Subcutaneous abdominal adipose tissue (tissue), 5 donors: ENCODE measurements around the gene TTLL11.

ENCODE experiments used
- H3K27ac ChIP-seq: one replicate; pipeline ENCODE4 v1.7.0; 2013; ENCODE audit warnings: low read depth, mild to moderate bottlenecking, inconsistent platforms, low read length, moderate library complexity
- H3K27me3 ChIP-seq, 5 donors: one replicate each; pipeline ENCODE4 v1.7.0; 2013; ENCODE audit warnings: low read length in 5 of 5, inconsistent platforms in 1 of 5; ENCODE audit not compliant: control insufficient read depth in 5 of 5, insufficient read depth in 4 of 5
- H3K36me3 ChIP-seq, 5 donors: one replicate each; pipeline ENCODE4 v1.7.0; 2013; ENCODE audit warnings: low read length in 5 of 5; ENCODE audit not compliant: control insufficient read depth in 5 of 5, insufficient read depth in 5 of 5
- H3K4me1 ChIP-seq, 5 donors: one replicate each; pipeline ENCODE4 v1.7.0; 2013; ENCODE audit warnings: low read length in 5 of 5, mild to moderate bottlenecking in 3 of 5, moderate library complexity in 1 of 5; ENCODE audit not compliant: control insufficient read depth in 5 of 5, insufficient read depth in 5 of 5
- H3K4me3 ChIP-seq, 5 donors: one replicate each; pipeline ENCODE4 v1.7.0; 2013; ENCODE audit warnings: low read length in 5 of 5, low read depth in 1 of 5
- H3K9ac ChIP-seq, 5 donors: one replicate each; pipeline ENCODE4 v1.7.0; 2013; ENCODE audit warnings: low read length in 5 of 5, mild to moderate bottlenecking in 4 of 5, moderate library complexity in 3 of 5
- H3K9me3 ChIP-seq, 5 donors: one replicate each; pipeline ENCODE4 v1.7.0; 2013; ENCODE audit warnings: low read length in 5 of 5; ENCODE audit not compliant: control insufficient read depth in 5 of 5
- donor health status: healthy.
- donor health status: healthy.
- donor health status: healthy.
- donor health status: healthy.
- donor health status: healthy.

The TTLL11 gene

DNA sequence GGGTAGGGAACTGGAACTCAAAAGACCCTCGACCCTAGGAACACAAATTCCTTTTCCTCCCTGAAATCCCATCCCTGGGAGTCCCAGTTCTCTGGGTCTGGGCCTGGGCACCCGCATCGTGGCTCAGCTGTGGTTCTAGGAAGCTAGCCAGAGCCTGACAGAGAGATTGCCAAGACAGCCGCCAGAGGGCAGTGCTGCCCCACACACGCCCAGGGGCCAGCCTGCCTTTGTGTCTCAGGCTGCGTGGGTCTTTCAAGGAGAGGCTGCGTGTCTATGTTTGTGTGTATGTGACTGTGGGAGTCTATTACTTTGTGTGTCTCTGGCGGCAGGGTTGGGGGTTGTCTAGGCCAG lies 32.0 kb upstream of the TTLL11 start:
- no peak overlapping the region for H3K4me3 ChIP-seq
- H3K27ac ChIP-seq = no peak overlapping the region
- H3K4me1 ChIP-seq = peaks cover 0 to 35% (median 18%) of the 10 kb centered on the region in 5 donors
- no peaks in the 10 kb centered on the region for H3K36me3 ChIP-seq
- H3K9me3 ChIP-seq = no peaks in the 10 kb centered on the region
- H3K27me3 ChIP-seq = peaks cover 15 to 29% (median 25%) of the 10 kb centered on the region in 5 donors
- no peak overlapping the region for H3K9ac ChIP-seq

GRCh38 chr9:122124528-122124927 lies 31.4 kb upstream of the TTLL11 start:
- H3K4me3 ChIP-seq = no peak overlapping the region
- H3K27me3 ChIP-seq = peaks cover 15 to 29% (median 22%) of the 10 kb centered on the region in 5 donors
- H3K27ac ChIP-seq = no peak overlapping the region
- no peak overlapping the region for H3K9ac ChIP-seq
- no peaks in the 10 kb centered on the region for H3K9me3 ChIP-seq
- no peaks in the 10 kb centered on the region for H3K36me3 ChIP-seq
- peaks cover 0 to 35% (median 18%) of the 10 kb centered on the region in 5 donors for H3K4me1 ChIP-seq

GRCh38 chr9:122124048-122124447 lies 30.9 kb upstream of the TTLL11 start:
- no peak overlapping the region for H3K9ac ChIP-seq
- no peaks in the 10 kb centered on the region for H3K9me3 ChIP-seq
- H3K27me3 ChIP-seq = peaks cover 15 to 29% (median 21%) of the 10 kb centered on the region in 5 donors
- peaks cover 0 to 32% (median 18%) of the 10 kb centered on the region in 5 donors for H3K4me1 ChIP-seq
- no peaks in the 10 kb centered on the region for H3K36me3 ChIP-seq
- no peak overlapping the region for H3K27ac ChIP-seq
- no peak overlapping the region for H3K4me3 ChIP-seq

DNA sequence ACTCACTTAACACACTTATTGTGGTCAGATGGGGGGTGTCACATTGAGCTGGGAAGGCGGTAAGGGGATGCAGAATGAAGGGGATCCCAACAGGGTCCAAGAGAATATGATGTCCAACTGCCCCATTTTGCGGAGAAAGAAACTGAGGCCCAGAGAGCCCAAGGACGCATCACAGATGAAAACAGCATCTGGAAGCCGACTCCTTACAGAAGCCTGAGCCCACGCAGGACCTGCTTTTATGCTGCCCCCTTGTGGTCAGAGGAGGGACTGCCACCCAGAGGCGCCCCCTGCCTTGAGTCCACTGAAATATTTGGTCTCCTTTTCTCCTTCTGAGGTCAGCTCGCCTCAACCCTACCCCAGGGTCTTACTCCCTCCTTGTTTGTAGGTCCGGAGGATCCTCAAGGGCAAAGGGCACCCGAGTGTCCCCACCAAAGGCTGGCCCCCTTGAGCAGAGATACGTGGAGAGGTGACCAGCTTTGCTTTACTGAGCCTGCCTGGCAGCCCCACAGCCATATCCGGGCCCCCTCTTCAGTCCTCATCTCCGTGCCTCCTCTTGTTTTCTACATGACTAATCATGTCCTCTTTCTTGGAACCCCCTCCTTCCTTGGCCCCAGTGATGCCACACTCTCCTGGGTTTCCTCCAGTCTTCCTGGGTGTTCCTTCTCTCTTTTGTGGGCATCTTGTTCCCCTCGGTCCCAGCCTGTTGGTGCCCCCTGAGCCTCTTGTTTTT lies 30.0 kb upstream of the TTLL11 start:
- Histone ChIP-seq H3K4me3 (no peak overlapping the region), H3K27me3 (peaks cover 15 to 29% (median 21%) of the 10 kb centered on the region in 5 donors), H3K9ac (no peak overlapping the region), H3K9me3 (no peaks in the 10 kb centered on the region), H3K36me3 (no peaks in the 10 kb centered on the region), H3K27ac (no peak overlapping the region), H3K4me1 (peaks cover 0 to 26% (median 18%) of the 10 kb centered on the region in 5 donors)

DNA sequence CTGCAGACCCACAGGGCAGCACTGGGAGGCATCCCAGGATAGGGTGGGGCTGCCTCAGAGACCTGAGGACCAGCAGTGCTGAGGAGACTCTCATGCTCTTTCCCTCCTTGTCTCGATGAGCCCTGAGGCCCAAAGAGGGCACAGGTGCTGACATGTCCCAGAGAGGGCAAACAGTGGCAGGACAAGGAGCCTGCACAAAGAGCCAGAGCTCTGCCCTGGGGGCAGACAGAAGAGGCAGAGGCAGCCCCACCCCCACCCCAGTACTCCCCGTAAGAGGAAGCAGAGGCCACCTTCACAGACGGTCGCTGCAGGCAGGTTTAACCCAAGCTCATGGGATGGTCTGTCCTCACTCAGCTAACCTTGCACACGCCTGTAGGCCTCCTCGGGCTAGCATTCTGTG lies 29.4 kb upstream of the TTLL11 start:
- Histone ChIP-seq H3K9ac (no peak overlapping the region), H3K27ac (no peak overlapping the region), H3K27me3 (peaks cover 13 to 27% (median 20%) of the 10 kb centered on the region in 5 donors), H3K4me1 (peaks cover 0 to 20% (median 18%) of the 10 kb centered on the region in 5 donors), H3K4me3 (no peak overlapping the region), H3K36me3 (no peaks in the 10 kb centered on the region), H3K9me3 (no peaks in the 10 kb centered on the region)

GRCh38 chr9:122121931-122122330 lies 28.8 kb upstream of the TTLL11 start:
- no peaks in the 10 kb centered on the region for H3K9me3 ChIP-seq
- no peak overlapping the region for H3K4me3 ChIP-seq
- H3K4me1 ChIP-seq = peaks cover 0 to 19% (median 17%) of the 10 kb centered on the region in 5 donors
- peaks cover 13 to 22% (median 14%) of the 10 kb centered on the region in 5 donors for H3K27me3 ChIP-seq
- no peak overlapping the region for H3K9ac ChIP-seq
- no peaks in the 10 kb centered on the region for H3K36me3 ChIP-seq
- no peak overlapping the region for H3K27ac ChIP-seq

DNA sequence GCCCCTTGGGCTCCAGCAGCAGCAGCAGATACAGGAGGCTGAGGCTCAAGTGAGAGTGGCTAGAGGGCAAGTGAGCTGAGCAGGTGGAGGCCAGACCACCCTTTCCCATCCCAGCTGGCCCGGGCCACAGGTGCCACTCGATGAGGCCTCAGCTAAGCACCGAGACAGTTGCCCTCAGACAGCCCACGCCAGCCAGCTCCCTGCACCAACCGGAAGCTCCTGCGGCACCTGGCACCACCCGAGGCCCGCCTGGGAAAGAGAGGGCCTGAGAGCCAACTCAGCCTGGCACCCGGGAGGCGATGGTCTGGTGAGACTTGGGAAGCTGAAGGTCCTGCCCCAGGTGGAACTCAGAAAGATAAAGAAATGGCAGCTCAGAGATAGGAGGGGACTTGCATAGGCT lies 28.3 kb upstream of the TTLL11 start:
- H3K27ac ChIP-seq = no peak overlapping the region
- no peak overlapping the region for H3K4me3 ChIP-seq
- H3K27me3 ChIP-seq = peaks cover 9 to 17% (median 13%) of the 10 kb centered on the region in 5 donors
- no peaks in the 10 kb centered on the region for H3K36me3 ChIP-seq
- H3K4me1 ChIP-seq = peaks cover 0 to 13% (median 12%) of the 10 kb centered on the region in 5 donors
- no peak overlapping the region for H3K9ac ChIP-seq
- no peaks in the 10 kb centered on the region for H3K9me3 ChIP-seq

DNA sequence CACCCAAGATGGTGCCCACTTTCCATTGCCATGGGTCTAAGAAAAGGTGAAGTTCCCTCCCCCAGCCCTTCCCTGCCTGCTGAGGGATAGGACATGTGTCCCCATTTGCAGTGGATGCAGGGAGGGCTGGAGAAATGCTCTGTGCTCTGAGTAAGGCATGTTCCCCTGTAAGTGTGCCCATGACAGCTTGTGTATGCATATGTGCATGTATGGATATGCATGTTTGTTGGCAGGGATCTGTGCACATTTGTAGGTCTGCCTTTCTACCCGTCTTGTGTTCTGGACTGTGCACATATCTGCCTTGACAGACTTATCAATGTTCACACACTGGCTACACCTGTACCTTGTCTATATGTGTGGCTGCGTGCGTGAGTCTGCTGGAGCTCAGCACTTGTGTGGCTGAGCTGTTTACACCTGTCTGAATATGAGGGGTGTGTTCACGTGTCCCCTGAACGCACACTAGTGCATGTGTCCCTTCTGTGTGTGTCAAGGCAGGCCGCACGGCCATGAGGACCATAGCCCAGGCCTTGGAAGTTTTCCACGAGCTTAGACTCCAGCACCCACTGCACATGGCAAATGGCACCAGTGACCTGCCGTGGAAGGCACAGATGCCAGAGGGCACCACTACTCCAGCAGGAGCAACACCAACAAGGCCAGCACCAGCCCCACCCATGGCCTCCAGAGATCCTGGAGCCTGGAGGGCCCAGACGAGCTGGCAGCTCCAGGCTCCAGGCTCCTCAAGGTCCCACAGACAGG lies 27.4 kb upstream of the TTLL11 start:
- Histone ChIP-seq H3K4me3 (no peak overlapping the region), H3K4me1 (peaks cover 0 to 4% (median 3%) of the 10 kb centered on the region in 5 donors), H3K27ac (no peak overlapping the region), H3K36me3 (no peaks in the 10 kb centered on the region), H3K9ac (no peak overlapping the region), H3K9me3 (no peaks in the 10 kb centered on the region), H3K27me3 (peaks cover 3 to 15% (median 11%) of the 10 kb centered on the region in 5 donors)

GRCh38 chr9:122119721-122120120 lies 26.6 kb upstream of the TTLL11 start:
- Histone ChIP-seq H3K36me3 (no peaks in the 10 kb centered on the region), H3K27ac (no peak overlapping the region), H3K4me1 (no peaks in the 10 kb centered on the region), H3K9ac (no peak overlapping the region), H3K9me3 (no peaks in the 10 kb centered on the region), H3K27me3 (peaks cover 5 to 11% (median 10%) of the 10 kb centered on the region in 5 donors), H3K4me3 (no peak overlapping the region)

DNA sequence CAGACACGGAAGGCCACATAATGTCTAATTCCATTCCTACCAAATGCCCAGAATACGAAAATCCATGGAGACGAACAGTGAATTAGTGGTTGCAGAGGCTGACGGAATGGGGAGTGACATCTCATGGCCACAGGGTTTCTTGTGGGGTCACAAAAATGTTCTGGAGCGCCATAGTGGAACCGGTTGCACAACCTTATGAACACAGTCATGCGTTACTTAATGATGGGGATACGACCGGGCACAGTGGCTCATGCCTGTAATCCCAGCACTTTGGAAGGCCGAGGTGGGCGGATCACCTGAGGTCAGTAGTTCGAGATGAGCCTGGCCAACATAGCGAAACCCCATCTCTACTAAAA lies 26.0 kb upstream of the TTLL11 start:
- Histone ChIP-seq H3K9me3 (no peaks in the 10 kb centered on the region), H3K4me1 (no peaks in the 10 kb centered on the region), H3K4me3 (no peak overlapping the region), H3K9ac (no peak overlapping the region), H3K36me3 (no peaks in the 10 kb centered on the region), H3K27ac (no peak overlapping the region), H3K27me3 (peaks cover 5 to 13% (median 8%) of the 10 kb centered on the region in 5 donors)
